ENCODE measurements around the gene PRR14. TPM values are rescaled to one million over a fixed set of nuclear protein-coding genes. Genes with fewer than 3 reads are reported as not detected.

PRR14 gene
- total RNA-seq, 1 donor from 2014 or later, result 45.7 TPM

- ATAC-seq, result no peak
- DNase-seq (ENCODE audit: low spot score), result peak; percentile 62
- intact Hi-C loops (cut with DNase I), result no loop called here
Measured at GRCh38 chr16:30656974-30657865, 6.5 kb downstream of the PRR14 start.

- peak; percentile 94 for ATAC-seq
- intact Hi-C loops (cut with DNase I), result no loop called here
- DNase-seq (ENCODE audit: low spot score), result peak; percentile 100
Measured at GRCh38 chr16:30657866-30658730, 7.3 kb downstream of the PRR14 start, which contains the start of gene FBRS. FBRS (plus strand) TSS chr16:30658431; CDS start chr16:30659519, 1,088 bp downstream.

GRCh38 chr16:30658731-30659506, 8.2 kb downstream of the PRR14 start:
- DNase-seq (ENCODE audit: low spot score), result peak; percentile 90
- intact Hi-C loops (cut with DNase I), result no loop called here

GRCh38 chr16:30659507-30660423, 9.0 kb downstream of the PRR14 start:
- DNase-seq (ENCODE audit: low spot score) (no peak), ATAC-seq (no peak)
- intact Hi-C loops (cut with DNase I), result no loop called here

More at GRCh38 chr16:30658731-30659506, 8.2 kb downstream of the PRR14 start:
- peak; percentile 58 for ATAC-seq

DNA sequence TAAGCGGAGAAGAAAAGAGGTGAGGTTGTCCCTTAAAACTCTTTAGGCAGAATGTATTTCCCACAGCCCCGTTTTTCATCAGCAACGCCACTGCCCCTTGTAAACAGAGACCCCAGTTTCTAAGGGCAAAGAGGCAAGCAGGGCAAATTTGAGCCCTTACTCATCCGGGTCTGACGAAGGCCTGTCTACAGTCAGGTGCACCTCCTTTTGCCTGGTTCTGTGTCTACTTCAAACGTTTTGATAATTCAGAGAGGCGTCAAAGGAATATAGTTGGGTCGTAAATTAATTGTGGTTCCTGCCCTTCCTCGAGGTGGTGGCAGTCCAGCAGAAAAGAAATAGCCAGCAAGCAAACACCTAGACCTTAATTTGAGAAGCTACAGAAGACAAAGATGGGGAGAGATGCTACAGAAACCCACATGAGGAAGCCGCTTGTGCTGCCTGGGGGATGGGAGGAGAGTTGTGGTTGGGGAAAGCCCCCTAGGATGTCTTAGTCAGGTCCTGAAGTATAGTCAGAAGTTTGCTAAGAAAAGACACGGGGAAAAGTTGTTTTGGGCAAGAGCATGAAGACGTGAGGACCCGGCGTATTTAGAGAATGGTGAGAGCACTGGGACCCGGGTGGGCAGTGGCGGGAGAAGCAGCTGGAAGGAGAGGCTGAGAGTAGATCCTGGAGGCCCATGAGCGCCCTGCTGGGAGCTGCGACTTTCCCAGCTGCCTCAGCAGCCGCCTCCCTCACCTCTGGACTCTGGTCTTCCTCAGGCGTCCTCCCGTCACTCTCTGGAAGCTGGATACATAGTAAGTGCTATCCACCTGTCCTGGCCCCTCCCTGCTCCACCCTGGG, 9.9 kb downstream of the PRR14 start:
- intact Hi-C loops (cut with DNase I), result no loop called here

DNA sequence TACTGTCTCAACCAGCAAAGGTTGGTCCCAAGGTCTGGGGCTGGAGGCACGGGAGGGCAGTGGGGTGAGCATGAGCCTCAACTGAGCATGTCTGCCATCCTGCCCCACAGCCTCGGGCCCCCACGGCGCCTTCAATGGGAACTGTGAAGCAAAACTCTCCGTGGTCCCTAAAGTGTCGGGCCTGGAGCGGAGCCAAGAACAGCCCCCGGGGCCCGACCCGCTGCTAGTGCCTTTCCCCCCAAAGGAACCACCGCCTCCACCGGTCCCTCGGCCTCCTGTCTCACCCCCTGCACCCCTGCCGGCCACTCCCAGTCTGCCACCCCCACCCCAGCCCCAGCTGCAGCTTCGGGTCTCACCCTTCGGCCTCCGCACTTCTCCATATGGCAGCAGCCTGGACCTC, 11.7 kb downstream of the PRR14 start:
- no peak for ATAC-seq
- intact Hi-C loops (cut with DNase I), result no loop called here
- no peak for DNase-seq (ENCODE audit: low spot score)

More for the DNA sequence above, 9.9 kb downstream of the PRR14 start:
- ATAC-seq (no peak), DNase-seq (ENCODE audit: low spot score) (no peak)

DNA sequence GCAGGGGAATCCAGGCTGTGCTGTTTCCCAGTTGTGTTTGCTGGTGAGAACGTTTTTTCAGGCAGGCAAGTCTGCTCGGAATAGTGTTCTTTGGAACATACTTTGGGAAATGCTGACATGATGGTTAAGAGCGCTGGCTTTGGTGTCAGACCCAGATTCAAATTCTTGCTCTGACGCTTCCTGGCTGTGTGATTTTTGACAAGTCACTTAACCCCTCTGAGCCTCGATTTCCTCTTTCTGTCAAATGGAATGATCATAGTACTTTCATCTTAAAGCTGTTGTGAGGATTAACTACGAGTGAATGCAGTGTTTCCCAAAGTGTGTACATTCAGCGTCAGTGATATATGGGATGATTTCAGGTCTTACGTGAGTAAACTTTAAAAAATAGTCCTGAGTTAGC, 12.3 kb downstream of the PRR14 start:
- intact Hi-C loops (cut with DNase I), result no loop called here
- no peak for ATAC-seq
- no peak for DNase-seq (ENCODE audit: low spot score)

GRCh38 chr16:30663820-30664219, 13.1 kb downstream of the PRR14 start:
- DNase-seq (ENCODE audit: low spot score), result no peak
- ATAC-seq, result no peak
- intact Hi-C loops (cut with DNase I), result no loop called here

DNA sequence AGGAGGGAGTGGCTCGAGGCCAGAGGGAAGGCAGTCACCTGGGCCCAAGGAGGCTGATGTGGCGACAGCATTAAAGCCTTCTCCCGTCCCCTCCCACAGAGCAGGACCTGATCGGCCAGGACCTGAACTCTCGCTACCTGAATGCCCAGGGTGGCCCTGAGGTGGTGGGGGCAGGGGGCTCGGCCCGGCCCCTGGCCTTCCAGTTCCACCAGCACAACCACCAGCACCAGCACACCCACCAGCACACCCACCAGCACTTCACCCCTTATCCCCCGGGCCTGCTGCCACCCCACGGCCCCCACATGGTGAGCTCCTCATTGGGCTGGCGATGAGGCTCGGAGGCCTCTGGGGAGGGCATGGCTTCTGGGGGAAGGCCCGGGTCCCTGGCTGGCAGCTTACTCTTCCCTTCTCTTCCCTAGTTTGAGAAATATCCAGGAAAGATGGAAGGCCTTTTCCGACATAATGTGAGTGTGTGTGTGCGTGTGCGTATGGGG, 13.9 kb downstream of the PRR14 start:
- no peak for DNase-seq (ENCODE audit: low spot score)
- intact Hi-C loops (cut with DNase I), result no loop called here

GRCh38 chr16:30665155-30665829, 14.5 kb downstream of the PRR14 start:
- intact Hi-C loops (cut with DNase I), result no loop called here
- ATAC-seq (no peak), DNase-seq (ENCODE audit: low spot score) (no peak)

More for the DNA sequence above, 13.9 kb downstream of the PRR14 start:
- ATAC-seq, result no peak

GRCh38 chr16:30665830-30666190, 15.1 kb downstream of the PRR14 start:
- DNase-seq (ENCODE audit: low spot score) (no peak), ATAC-seq (no peak)
- intact Hi-C loops (cut with DNase I), result no loop called here

- intact Hi-C loops (cut with DNase I), result no loop called here
- ATAC-seq, result no peak
- no peak for DNase-seq (ENCODE audit: low spot score)
Measured at GRCh38 chr16:30666681-30667080, 15.9 kb downstream of the PRR14 start.

DNA sequence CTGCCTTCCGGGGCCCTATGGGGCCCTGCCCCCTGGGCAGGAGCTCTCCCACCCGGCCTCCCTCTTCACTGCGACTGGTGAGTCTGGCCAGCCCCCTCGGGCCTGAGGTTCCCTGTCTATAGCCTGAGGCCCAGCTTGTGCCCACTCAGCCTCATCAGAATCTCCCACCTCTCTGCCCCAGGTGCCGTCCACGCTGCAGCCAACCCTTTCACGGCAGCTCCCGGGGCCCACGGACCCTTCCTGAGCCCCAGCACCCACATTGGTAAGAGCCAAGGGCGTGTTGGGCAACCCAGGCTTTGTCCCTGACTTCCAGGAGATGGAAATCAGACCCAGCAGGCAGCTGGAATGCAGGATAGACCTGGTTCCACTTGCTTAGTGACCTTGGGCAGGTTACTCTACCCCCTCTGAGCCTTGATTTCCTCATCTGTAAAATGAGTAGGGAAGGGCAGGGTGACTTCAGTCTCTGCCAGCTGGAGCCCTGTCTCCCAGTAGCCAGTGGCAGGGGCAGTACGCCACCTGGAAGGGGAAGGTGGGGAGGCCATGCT, 16.7 kb downstream of the PRR14 start:
- ATAC-seq (no peak), DNase-seq (ENCODE audit: low spot score) (no peak)
- intact Hi-C loops (cut with DNase I), result no loop called here

- intact Hi-C loops (cut with DNase I), result no loop called here
Measured at GRCh38 chr16:30668393-30668792, 17.6 kb downstream of the PRR14 start.

DNA sequence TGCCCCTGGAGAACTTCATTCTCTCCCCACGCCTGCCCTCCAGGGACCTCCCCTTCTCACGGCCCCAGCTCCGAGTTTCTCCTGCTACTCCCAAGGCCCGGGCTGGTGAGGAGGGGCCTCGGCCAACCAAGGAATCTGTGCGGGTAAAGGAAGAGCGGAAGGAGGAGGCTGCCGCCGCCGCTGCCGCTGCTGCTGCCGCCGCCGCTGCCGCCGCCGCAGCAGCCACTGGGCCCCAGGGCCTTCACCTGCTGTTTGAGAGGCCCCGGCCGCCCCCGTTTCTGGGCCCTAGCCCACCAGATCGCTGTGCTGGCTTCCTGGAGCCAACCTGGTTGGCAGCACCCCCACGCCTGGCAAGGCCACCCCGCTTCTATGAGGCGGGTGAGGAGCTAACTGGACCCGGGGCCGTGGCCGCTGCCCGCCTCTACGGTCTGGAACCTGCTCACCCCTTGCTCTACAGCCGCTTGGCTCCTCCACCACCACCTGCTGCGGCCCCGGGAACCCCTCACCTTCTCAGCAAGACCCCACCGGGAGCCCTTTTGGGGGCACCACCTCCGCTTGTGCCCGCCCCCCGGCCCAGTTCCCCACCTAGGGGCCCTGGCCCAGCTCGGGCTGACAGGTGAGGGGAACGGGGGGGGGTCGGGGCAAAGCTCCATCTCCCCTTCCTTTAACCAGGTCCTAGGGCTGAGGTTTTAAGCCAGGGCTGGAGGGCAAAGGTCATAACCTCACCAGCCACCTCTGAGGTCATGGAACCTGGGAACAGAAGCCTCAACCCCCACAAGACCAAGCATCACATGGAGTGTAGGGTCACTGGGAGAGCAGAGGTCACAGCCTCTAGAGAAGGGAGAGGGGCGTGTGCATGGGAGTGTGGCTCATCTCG, 18.5 kb downstream of the PRR14 start:
- DNase-seq (ENCODE audit: low spot score) (no peak), ATAC-seq (peak; percentile 10)

More at GRCh38 chr16:30668393-30668792, 17.6 kb downstream of the PRR14 start:
- ATAC-seq (no peak), DNase-seq (ENCODE audit: low spot score) (no peak)

More for the DNA sequence above, 18.5 kb downstream of the PRR14 start:
- intact Hi-C loops (cut with DNase I), result no loop called here

Measured in sciatic nerve (tissue), 2 donors.